Peyer's patch (tissue), 4 donors: Measurements from ENCODE around the gene RBM5.

ENCODE experiments used
- CTCF ChIP-seq, 6 experiments: fragments of 450-650 bp in 4 of 6; fragments of 200-600 bp in 2 of 6; sonication (generic) in 1 of 6; IDR thresholded peaks; one replicate each; pipeline ENCODE4 v1.5.1; 2017 to 2019; ENCODE audit warnings: antibody characterized with exemption in 6 of 6, mild to moderate bottlenecking in 3 of 6, moderate library complexity in 1 of 6
- POLR2A ChIP-seq, 2 donors: fragments of 450-650 bp; IDR thresholded peaks; one replicate each; pipeline ENCODE4 v1.5.1; 2017; ENCODE audit warnings: antibody characterized with exemption in 2 of 2, mild to moderate bottlenecking in 2 of 2, moderate library complexity in 2 of 2

DNA sequence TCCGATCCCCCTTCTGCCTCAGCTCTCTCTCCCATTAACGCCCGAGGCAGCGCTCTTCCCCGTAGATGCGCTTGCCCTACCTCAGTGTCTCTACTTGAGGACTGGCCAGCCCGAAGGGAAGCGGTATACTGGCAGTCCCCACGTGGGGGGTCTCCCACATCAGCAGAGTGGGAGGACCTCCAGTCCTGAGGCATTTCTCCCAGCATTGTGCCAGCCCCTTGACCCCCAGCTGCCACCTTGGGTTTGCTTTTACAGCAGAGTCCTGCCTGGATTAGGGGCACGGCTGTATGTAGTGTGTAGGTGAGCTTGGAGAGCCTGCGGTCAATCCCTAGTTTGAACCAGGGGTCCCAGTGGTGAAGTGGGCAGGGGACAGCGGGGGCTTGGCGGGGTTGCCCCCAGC is 67.2 kb downstream of the RBM5 start:
- no peak for TF ChIP-seq CTCF (IDR thresholded peaks at IDR 0.05)
- TF ChIP-seq POLR2A (IDR thresholded peaks at IDR 0.05), result no peak
